Left ventricle myocardium inferior (tissue), 1 donor: ENCODE measurements around the gene CHD8. TPM values are rescaled to one million over a fixed set of nuclear protein-coding genes. Genes with fewer than 3 reads are reported as not detected.
"Not testable (repeated sequence)": the region's sequence is repeated elsewhere in the genome, so short reads cannot be mapped to it uniquely, and the experiment has no call there.

ENCODE experiments used
- DNase-seq: peaks from one replicate; pipeline ENCODE4 v3.0.0-alpha.2; 2020
- H3K27ac ChIP-seq: fragments of 200-600 bp; replicated peaks from 2 replicates; pipeline ENCODE4 v1.8.0; 2021
- H3K27me3 ChIP-seq: fragments of 200-600 bp; 2 replicates; pipeline ENCODE4 v1.8.0; 2021; ENCODE audit warnings: low read depth
- H3K36me3 ChIP-seq: fragments of 200-600 bp; 2 replicates; pipeline ENCODE4 v1.8.0; 2021
- H3K4me1 ChIP-seq: fragments of 200-600 bp; 2 replicates; pipeline ENCODE4 v1.8.0; 2021
- H3K4me3 ChIP-seq: fragments of 200-600 bp; 2 replicates; pipeline ENCODE4 v1.8.0; 2021; ENCODE audit warnings: mild to moderate bottlenecking, moderate library complexity
- H3K9me3 ChIP-seq: fragments of 200-600 bp; replicated peaks from 2 replicates; pipeline ENCODE4 v1.8.0; 2021
- intact Hi-C: fragments of 100-400 bp; cut with micrococcal nuclease; formaldehyde crosslinking; loops from one replicate; pipeline ENCODE4 v1.11.0; 2022
- total RNA-seq: library from RNA; stranded (reverse); fragmentation: NEBNext Ultra II Directional; extraction: Animal tissue kit (Norgen Biotek cat#: 25700); gene quantifications from one replicate; pipeline ENCODE4 v1.2.1, GENCODE V29; 2021
- TF ChIP-seq, protein P1 (sequence below): fragments of 200-600 bp; IDR thresholded peaks from 2 replicates; pipeline ENCODE4 v1.8.0; 2021; ENCODE audit warnings: antibody characterized with exemption, mild to moderate bottlenecking, borderline replicate concordance
- donor health status: DM: no; HTN: yes; CAD: no; lungs with severe emphysema.

The CHD8 gene
- total RNA-seq, 1 donor from 2014 or later = 27.9 TPM

DNA sequence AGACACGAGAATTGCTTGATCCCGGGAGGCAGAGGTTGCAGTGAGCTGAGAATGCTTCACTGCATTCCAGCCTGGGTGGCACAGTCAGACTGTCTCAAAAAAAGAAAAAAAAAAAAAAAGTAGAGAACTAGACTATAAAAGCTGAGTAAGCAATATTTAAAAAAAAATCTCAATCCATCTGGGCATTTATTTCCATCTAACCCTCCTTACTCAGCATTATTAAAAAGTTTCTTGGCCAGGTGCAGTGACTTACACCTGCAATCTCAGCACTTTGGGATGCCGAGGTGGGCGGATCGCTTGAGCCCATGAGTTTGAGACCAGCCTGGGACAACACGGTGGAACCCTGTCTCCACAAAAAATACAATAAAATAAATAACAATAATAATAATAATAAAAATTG lies 76.6 kb downstream of the CHD8 start:
- TF ChIP-seq, protein P1, sequence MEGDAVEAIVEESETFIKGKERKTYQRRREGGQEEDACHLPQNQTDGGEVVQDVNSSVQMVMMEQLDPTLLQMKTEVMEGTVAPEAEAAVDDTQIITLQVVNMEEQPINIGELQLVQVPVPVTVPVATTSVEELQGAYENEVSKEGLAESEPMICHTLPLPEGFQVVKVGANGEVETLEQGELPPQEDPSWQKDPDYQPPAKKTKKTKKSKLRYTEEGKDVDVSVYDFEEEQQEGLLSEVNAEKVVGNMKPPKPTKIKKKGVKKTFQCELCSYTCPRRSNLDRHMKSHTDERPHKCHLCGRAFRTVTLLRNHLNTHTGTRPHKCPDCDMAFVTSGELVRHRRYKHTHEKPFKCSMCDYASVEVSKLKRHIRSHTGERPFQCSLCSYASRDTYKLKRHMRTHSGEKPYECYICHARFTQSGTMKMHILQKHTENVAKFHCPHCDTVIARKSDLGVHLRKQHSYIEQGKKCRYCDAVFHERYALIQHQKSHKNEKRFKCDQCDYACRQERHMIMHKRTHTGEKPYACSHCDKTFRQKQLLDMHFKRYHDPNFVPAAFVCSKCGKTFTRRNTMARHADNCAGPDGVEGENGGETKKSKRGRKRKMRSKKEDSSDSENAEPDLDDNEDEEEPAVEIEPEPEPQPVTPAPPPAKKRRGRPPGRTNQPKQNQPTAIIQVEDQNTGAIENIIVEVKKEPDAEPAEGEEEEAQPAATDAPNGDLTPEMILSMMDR = no peak
- no peak overlapping the region for H3K27ac ChIP-seq
- H3K36me3 ChIP-seq = peaks cover 11% of the 10 kb centered on the region
- no peak for DNase-seq
- intact Hi-C loops = no loop called here
- no peaks in the 10 kb centered on the region for H3K9me3 ChIP-seq
- no peaks in the 10 kb centered on the region for H3K27me3 ChIP-seq
- peaks cover 47% of the 10 kb centered on the region for H3K4me1 ChIP-seq
- H3K4me3 ChIP-seq = no peak overlapping the region

DNA sequence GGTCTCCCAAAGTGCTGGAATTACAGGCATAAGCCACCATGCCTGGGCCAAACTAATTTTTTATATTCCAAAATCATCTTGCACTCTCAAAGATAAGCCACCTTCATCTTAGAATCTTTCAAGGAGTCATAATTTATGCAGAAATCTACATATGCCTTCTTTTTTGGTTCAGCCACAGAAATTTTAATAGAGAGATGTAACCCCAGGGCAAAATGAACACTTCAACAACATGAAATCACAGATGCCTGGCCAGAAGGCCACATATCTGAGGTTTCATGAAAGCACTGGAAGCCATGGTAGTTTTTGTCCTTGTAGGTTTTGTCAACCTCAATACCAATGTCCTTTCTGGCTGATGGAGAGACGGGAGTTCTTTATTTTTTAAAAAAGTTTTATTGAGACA lies 81.9 kb downstream of the CHD8 start:
- intact Hi-C loops = no loop called here
- Histone ChIP-seq H3K27me3 (no peaks in the 10 kb centered on the region), H3K27ac (no peak overlapping the region), H3K9me3 (no peaks in the 10 kb centered on the region), H3K36me3 (peaks cover 52% of the 10 kb centered on the region), H3K4me3 (no peak overlapping the region), H3K4me1 (peaks cover 1% of the 10 kb centered on the region)
- DNase-seq = no peak
- TF ChIP-seq, protein P1 = no peak

DNA sequence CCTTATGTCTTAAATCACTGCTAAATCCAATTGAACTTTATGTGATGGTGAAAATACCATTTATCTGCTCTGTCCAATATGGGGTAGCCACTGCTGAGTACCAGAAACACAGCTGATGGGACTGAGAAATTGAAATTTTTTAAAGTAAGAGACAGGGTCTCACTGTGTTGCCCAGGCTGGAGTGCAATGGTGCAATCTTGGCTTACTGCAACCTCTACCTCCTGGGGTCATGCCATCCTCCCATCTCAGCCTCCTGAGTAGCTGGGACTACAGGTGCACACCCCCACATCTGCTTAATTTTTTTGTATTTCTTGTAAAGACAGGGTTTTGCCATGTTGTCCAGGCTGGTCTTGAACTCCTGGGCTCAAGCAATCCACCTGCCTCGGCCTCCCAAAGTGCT lies 83.1 kb downstream of the CHD8 start:
- intact Hi-C loops, DNase-seq, H3K4me1 ChIP-seq, H3K27me3 ChIP-seq, H3K9me3 ChIP-seq, H3K27ac ChIP-seq, H3K4me3 ChIP-seq: not testable (repeated sequence)
- H3K36me3 ChIP-seq = peaks cover 61% of the 10 kb centered on the region

DNA sequence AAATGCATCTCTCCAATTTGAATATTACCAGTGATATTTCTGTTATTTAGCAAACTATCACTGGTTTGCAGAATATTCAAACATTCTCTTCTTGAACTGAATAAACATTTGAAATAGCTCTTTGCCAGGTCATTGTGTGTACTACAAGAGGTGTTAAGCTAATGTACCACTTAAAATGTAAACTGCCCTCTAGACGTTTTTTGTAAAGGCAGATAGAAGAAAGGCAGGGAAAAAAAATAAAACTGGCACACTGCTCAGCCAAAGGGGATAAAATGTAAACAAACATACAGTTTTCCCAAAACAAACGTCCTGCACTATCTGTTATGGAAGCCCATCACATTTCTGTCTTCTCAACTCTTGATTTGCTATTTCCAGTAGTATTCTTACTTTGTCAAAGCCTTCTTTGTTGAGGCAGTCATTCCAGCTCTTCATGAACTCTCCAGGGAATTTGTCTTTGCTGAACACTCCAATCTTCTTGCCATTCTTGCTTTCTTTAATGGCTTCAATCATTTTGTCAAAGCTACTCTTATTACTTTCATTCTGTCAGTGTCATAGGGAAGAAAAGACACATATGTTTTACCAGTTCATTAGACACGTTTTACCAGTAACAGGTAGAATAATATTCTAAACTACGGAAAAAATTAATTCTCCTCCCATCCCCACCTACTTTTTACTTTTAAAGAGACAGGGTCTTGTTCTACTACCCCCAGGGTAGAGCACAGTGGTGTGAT lies 85.8 kb downstream of the CHD8 start:
- H3K27ac ChIP-seq = no peak overlapping the region
- no peak for DNase-seq
- TF ChIP-seq, protein P1 = no peak
- H3K36me3 ChIP-seq = peaks cover 80% of the 10 kb centered on the region
- no peak overlapping the region for H3K4me3 ChIP-seq
- no peaks in the 10 kb centered on the region for H3K27me3 ChIP-seq
- intact Hi-C loops = loop anchor here (10.0 kb wide), 1 partner anchor 45 kb away; no protein-coding TSS in a partner anchor
- H3K9me3 ChIP-seq = no peaks in the 10 kb centered on the region
- H3K4me1 ChIP-seq = no peaks in the 10 kb centered on the region

DNA sequence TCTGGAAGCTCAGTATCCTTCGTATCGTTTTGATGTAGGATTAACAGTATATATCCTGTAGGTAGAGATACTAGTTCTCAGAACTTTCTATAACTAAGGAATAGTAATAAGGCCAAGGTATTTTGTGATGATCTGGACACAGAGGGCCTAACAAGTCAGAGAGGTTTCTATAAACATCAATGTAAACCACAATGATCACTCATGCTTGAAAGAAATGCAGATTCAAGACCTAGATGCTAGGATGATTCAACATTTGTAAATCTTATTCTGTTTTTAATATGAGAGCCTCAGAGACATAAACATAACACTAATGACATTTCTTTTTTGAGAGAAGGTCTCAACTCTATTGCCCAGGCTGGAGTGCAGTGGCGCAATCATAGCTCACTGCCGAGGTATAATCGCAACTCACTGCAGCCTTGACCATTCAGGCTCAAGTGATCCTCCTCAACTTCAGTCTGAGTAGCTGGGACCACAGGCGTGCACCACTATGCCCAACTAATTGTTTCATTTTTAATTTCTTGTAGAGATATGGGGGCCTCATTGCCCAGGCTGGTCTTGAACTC lies 88.3 kb downstream of the CHD8 start:
- Histone ChIP-seq H3K4me1 (no peaks in the 10 kb centered on the region), H3K27me3 (no peaks in the 10 kb centered on the region), H3K9me3 (no peaks in the 10 kb centered on the region), H3K36me3 (peaks cover 100% of the 10 kb centered on the region), H3K27ac (no peak overlapping the region), H3K4me3 (no peak overlapping the region)
- TF ChIP-seq, protein P1 = no peak
- DNase-seq = no peak
- intact Hi-C loops = loop anchor here (10.0 kb wide), 1 partner anchor 47 kb away; no protein-coding TSS in a partner anchor

DNA sequence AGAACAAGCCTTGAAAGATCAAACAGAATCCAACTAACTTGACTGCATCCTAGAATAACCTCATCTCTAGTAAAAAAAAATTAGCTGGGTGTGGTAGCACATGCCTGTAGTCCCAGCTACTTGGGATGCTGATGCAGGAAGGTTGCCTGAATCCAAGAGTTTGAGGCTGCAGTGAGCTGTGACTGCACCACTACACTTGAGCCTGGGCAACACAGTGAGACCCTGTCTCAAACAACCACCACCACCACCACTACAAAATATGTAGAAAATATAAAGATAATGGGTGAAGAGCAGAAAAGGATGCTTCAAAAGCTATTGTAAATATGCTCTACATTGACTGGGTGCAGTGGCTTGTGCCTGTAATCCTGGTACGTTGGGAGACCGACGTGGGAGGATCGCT lies 99.4 kb downstream of the CHD8 start:
- intact Hi-C loops = no loop called here
- H3K27ac ChIP-seq = no peak overlapping the region
- no peaks in the 10 kb centered on the region for H3K4me1 ChIP-seq
- H3K4me3 ChIP-seq = no peak overlapping the region
- H3K27me3 ChIP-seq = no peaks in the 10 kb centered on the region
- TF ChIP-seq, protein P1 = no peak
- H3K9me3 ChIP-seq = no peaks in the 10 kb centered on the region
- DNase-seq = no peak
- peaks cover 100% of the 10 kb centered on the region for H3K36me3 ChIP-seq
